ENCODE data around the gene TUG1.

GRCh38 chr22:30945653-30946052, 23.4 kb upstream of the TUG1 start:
- TF ChIP-seq POLR2A (IDR thresholded peaks at IDR 0.05) (no peak), CTCF (IDR thresholded peaks at IDR 0.05) (no peak)
